Calu3 (cell line): ENCODE results near the gene DAAM1. TPM values are rescaled to one million over a fixed set of nuclear protein-coding genes. Genes with fewer than 3 reads are reported as not detected.

Experiments used
- BruUV-seq: library from RNA; stranded (reverse); fragments of 400-500 nt; replicated peaks from 2 replicates; lab custom pipeline; 2021; lab: Mats Ljungman, UMichigan
- CTCF ChIA-PET: fragments of 300-600 bp; sonication (Branson Sonifier 250); formaldehyde crosslinking; loops from one replicate; lab custom pipeline; 2022; ENCODE audit warnings: antibody characterized with exemption; lab: Charles Lee
- DNase-seq: peaks from one replicate; pipeline ENCODE4 v3.0.0; 2022
- H3K27ac Mint-ChIP-seq: one replicate; pipeline ENCODE4 v1.8.0; 2022; ENCODE audit warnings: mixed read lengths; ENCODE audit not compliant: unreplicated experiment
- H3K27me3 Mint-ChIP-seq: one replicate; pipeline ENCODE4 v1.8.0; 2022; ENCODE audit warnings: mixed read lengths; ENCODE audit not compliant: unreplicated experiment
- H3K36me3 Mint-ChIP-seq: one replicate; pipeline ENCODE4 v1.8.0; 2022; ENCODE audit warnings: mild to moderate bottlenecking, moderate library complexity, mixed read lengths; ENCODE audit not compliant: insufficient read depth, unreplicated experiment
- H3K4me1 Mint-ChIP-seq: one replicate; pipeline ENCODE4 v1.8.0; 2022; ENCODE audit warnings: mild to moderate bottlenecking, low read depth, mixed read lengths; ENCODE audit not compliant: unreplicated experiment
- H3K4me3 Mint-ChIP-seq: one replicate; pipeline ENCODE4 v1.8.0; 2022; ENCODE audit warnings: mild to moderate bottlenecking, low read depth, moderate library complexity, mixed read lengths; ENCODE audit not compliant: unreplicated experiment
- H3K9me3 Mint-ChIP-seq: one replicate; pipeline ENCODE4 v1.8.0; 2022; ENCODE audit warnings: low read depth, mixed read lengths; ENCODE audit not compliant: unreplicated experiment
- CTCF ChIP-seq: fragments of 200-600 bp; IDR thresholded peaks from one replicate; pipeline ENCODE4 v1.8.0; 2022; ENCODE audit warnings: antibody characterized with exemption; ENCODE audit not compliant: unreplicated experiment
- intact Hi-C: fragments of 100-400 bp; cut with micrococcal nuclease; formaldehyde crosslinking; loops from one replicate; pipeline ENCODE4 v1.10.0; 2022; ENCODE audit not compliant: unreplicated experiment
- total RNA-seq: library from RNA; stranded (reverse); gene quantifications from 2 replicates; pipeline ENCODE4 v1.2.3, GENCODE V29; 2022

DAAM1 gene
- total RNA-seq, 1 experiment from 2014 or later = 28.9 TPM

DNA sequence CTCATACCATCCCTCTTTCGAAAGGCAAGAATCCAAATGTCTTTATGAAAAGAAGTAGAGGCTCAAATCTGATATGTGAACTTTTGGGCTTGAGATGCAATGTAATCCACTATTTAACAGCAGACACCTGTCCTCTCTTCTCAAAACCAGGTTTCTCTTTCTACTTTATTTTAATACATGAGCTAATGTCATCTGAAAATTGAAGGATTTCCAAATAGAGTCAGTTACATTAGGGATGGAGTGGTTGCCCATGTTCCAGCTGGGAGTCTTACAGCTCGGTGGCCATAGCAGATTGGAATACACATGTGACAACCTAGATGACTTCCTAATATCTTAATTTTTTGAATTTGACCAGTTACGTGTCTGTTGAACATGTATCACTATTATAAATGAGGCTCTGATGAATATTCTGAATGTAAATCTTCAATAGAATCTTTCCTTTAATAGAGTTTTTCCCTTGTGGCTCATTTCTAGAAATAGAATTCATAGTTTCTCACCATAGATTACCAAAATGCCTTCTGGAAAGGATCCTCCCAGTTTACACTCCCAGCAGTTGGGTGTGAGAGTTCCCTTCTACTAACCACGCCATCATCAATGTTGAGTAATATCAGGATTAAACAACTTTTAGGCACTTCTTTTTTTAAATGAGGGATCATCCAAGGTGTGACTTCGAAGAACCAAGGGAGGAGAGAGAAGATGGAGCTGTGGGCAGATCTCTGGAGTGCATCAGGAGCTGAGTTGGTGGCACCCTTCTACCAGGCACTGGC is 227.6 kb downstream of the DAAM1 start:
- no peaks in the 10 kb centered on the region for H3K4me1 Mint-ChIP-seq
- H3K9me3 Mint-ChIP-seq = peaks cover 4% of the 10 kb centered on the region
- no TSS peak for BruUV-seq
- no peaks in the 10 kb centered on the region for H3K27me3 Mint-ChIP-seq
- no peak overlapping the region for H3K4me3 Mint-ChIP-seq
- TF ChIP-seq CTCF = no peak
- no peak overlapping the region for H3K27ac Mint-ChIP-seq
- CTCF ChIA-PET = no interaction called here
- intact Hi-C loops = no loop called here
- DNase-seq = no peak
- H3K36me3 Mint-ChIP-seq = no peaks in the 10 kb centered on the region

DNA sequence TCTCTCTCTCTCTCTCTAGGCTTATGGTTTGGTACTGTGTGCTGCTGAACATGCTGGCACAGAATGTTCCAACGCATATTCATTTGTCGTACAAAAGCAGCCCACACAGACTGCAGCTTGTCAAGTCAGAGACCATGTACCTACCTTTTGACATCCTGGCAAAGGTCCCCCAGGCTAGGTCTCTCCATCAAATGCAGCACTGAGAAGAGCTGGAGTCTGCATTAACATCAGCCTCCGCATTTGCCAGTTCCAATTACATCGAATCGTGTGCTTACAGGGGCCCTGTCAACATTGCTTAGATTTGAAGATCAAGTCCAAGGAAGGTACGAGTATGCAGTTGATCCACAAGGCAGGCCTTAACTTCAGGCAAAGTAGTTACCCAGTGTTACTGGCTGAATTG is 228.8 kb downstream of the DAAM1 start:
- Mint-ChIP-seq H3K27ac (no peak overlapping the region), H3K36me3 (no peaks in the 10 kb centered on the region), H3K27me3 (no peaks in the 10 kb centered on the region), H3K4me1 (no peaks in the 10 kb centered on the region), H3K4me3 (no peak overlapping the region), H3K9me3 (peaks cover 2% of the 10 kb centered on the region)
- no TSS peak for BruUV-seq
- TF ChIP-seq CTCF = no peak
- DNase-seq = no peak
- intact Hi-C loops = no loop called here
- CTCF ChIA-PET = no interaction called here

DNA sequence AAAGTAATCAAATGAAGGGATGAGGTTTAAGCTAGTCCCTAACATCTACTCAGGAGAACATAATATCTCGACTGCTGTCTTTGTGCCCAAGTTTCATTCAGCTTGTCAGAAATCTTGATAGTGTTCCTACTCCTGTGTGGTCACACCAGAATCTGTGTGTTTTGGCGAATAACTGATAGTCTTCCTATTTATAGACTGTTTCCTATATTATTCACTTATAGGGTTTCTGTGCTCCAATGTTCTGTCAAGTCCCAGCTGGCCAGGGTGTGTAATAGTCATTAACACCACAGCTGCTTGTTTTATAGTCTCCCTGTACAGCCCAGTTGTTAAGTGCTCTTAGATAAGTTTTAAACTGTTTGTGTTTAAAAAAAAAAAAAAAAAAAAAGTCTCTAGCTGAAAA is 230.8 kb downstream of the DAAM1 start:
- no peaks in the 10 kb centered on the region for H3K9me3 Mint-ChIP-seq
- H3K27ac Mint-ChIP-seq = no peak overlapping the region
- no peak for TF ChIP-seq CTCF
- H3K36me3 Mint-ChIP-seq = no peaks in the 10 kb centered on the region
- DNase-seq = no peak
- H3K4me3 Mint-ChIP-seq = no peak overlapping the region
- no TSS peak for BruUV-seq
- H3K4me1 Mint-ChIP-seq = no peaks in the 10 kb centered on the region
- H3K27me3 Mint-ChIP-seq = no peaks in the 10 kb centered on the region
- intact Hi-C loops = no loop called here
- CTCF ChIA-PET = interaction anchor here (0.6 to 0.7 kb wide), 2 partner anchors 532 to 853 kb away, joined by 3 to 4 read pairs; no protein-coding TSS in a partner anchor
